ENCODE data around the gene EXOG.

Gene EXOG

GRCh38 chr3:38510631-38511030 is 14.5 kb downstream of the EXOG start:
- DNase-seq (ENCODE audit: low read depth): no peak

GRCh38 chr3:38511546-38511945 is 15.4 kb downstream of the EXOG start:
- DNase-seq (ENCODE audit: low read depth): no peak

DNA sequence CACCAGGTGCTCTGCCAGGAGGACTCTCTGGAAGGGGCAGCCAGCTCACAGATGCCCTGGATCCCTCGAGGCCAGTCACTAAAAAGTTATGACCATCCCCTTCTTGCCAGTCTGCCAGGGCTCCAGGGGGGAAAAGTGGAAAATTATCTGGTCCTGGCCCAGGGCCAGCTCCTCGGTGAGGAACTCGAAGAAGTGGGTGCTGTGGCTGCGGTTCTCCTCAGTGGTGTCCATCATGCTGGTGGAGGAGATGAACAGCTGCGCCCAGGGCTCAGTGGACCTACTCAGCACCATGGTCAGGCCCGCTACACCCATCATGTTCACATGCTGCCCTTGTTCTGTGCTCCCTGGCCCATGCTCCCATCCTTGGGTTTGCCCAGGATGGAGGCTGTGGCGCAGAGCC is 19.2 kb downstream of the EXOG start:
- DNase-seq (ENCODE audit: low read depth): no peak

GRCh38 chr3:38516669-38517068 is 20.5 kb downstream of the EXOG start:
- DNase-seq (ENCODE audit: low read depth): no peak

- no peak for DNase-seq (ENCODE audit: low read depth)
These were observed 22.9 kb downstream of the EXOG start for GRCh38 chr3:38519000-38519399.

DNA sequence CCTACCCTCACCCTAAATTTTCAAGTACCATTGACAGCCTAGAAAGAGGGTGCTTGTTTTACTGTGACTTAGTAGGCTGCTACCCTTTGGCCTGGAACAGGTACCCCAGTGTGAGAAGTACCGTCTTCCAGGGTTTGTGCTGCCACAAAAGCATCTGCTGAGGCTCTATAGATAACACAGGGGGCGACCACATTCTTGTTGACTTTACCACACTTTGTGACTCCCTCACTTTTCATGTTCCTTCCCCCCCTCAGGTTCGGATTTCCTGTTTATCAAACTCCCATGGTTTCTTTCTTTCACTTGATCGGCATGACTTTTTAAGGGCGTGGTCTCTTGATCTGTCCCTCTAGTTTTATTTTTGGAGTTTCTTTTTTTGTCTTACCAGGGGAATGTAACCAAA is 23.5 kb downstream of the EXOG start:
- no peak for DNase-seq (ENCODE audit: low read depth)

- peak; percentile 8 for DNase-seq (ENCODE audit: low read depth)
These were observed 25.3 kb downstream of the EXOG start for GRCh38 chr3:38521391-38521987.

DNA sequence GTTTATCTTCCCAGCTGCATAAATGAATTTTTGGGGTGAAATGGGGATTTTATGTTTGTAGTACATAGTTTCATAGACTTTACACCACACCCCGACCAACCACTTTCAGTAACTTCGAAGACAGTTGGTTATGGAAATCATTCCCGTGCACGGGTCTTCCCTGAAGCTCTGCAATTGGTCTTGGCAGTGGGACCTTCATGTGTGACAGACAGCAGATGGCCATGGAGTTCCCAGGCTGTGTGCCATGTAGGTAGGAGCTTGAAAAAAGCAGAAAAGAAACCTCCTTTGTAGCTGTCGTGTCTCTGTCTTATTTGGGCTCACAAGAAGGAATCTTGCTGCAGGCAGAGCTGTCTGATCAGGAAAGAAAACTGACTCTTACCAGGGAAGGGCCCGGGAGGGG is 25.9 kb downstream of the EXOG start:
- no peak for DNase-seq (ENCODE audit: low read depth)

DNA sequence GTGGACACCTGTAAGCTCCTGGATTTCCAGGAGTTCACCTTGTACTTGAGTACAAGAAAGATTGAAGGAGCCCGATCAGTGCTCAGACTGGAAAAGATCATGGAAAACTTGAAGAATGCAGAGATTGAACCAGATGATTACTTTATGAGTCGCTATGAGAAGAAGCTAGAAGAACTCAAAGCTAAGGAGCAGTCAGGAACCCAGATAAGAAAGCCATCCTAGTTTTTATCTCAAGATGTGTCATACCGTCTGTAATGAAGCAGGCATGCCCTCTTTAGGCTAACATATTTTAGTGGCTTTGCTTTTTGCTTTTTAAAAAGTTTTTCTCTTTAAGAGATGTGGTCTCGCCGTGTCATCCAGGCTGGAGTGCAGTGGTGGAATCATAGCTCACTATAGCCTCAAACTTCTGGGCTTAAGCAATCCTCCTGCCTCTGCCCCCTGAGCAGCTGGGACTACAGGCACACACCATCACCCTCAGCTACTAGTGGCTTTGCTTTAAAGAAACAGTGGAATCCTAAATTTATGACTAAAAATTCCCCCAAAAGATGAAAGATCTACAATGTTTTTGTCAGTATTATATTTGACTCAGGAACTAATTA is 28.1 kb downstream of the EXOG start:
- DNase-seq (ENCODE audit: low read depth): no peak

DNA sequence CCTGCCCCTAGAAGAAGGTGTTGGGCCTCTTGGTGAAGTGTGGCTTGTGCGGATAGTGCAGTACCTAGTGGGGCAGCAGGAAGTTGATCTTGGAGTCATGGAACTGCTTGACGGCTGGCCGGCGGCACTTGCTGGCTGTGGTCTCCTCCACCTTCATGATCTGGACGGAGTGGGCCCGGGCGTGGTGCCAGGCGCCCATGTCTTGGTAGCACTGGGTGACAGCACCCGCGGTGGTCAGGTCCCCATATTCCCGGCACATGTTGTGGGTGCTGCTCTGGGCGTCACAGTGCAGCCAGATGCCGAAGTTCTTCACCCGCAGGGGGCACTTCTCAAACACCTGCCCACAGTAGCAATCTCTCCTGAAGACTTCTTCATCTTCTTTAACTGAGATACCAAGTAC is 30.7 kb downstream of the EXOG start:
- DNase-seq (ENCODE audit: low read depth): no peak

DNA sequence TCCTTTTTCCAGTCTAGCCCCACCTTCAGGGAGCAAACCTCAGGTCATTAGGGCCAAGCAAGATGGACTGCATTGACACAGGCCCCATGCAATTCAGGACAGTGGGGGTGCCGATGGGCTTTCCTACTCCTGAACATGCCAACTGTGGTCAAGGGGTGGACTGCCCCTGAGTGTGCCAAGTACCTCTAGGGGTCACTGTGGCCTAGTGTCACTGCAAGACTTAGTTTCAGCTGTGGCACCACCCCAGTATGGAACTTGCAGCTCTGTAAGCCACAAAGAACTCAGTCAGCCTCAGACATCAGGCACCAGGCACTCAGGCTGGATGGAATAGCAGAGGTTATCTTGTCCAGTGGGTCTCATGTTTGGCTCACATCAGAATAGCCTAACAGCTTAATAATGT is 32.3 kb downstream of the EXOG start:
- no peak for DNase-seq (ENCODE audit: low read depth)

DNA sequence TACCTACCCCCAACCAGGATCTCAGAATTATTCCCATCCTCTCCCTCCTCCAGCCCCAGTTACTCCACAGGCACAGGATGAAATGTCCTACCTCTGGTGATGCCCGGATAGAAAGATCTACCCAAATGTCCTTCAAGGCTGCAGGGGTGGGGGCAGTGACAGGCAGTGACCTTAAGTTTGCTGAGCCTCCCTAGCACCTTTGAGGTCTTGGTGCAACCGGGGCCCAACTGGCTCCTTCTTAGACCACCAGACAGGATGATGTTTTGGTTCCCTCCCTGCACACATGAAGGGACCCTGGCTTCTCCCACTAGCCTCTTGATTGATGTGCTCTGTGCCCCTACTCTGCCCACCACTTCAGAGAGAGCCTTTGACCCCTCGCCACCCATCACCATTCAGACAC is 36.4 kb downstream of the EXOG start:
- no peak for DNase-seq (ENCODE audit: low read depth)

DNA sequence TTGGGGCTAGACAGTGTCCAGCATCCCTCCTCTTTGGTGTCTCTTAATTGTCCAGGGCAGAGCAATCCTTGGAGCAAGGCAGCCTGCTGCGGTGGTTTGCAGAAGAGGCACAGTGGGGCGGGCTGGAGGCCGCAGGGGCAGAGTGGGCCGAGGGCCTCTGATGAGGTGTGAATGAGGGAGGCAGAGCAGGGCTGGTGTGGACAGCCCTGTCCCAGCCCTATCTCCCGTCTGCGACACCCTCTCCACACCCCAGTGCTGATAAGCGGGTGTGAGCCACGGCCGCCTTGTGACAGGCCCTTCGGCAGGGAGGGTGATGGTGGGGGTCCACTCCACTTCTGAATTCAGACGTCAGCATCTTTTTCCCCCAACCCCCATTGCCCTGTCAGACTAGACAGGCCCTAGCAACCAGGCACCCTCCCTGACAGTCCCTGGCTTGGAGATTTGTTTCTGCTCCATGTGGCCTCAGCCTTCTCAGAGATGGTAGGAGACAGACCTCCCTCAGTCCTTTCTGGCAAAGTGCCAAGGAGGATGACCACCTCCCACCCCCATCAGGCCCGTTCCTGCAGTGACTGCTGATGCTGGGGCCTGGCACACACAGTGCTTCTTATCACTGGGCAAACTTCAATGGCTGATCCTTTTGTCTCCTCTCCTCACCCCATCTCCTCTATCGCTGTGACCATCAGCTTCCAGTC is 37.3 kb downstream of the EXOG start:
- DNase-seq (ENCODE audit: low read depth): no peak

GRCh38 chr3:38534180-38534579 is 38.0 kb downstream of the EXOG start:
- no peak for DNase-seq (ENCODE audit: low read depth)

- DNase-seq (ENCODE audit: low read depth): no peak
These were observed 38.5 kb downstream of the EXOG start for GRCh38 chr3:38534604-38535003.

- no peak for DNase-seq (ENCODE audit: low read depth)
These were observed 40.5 kb downstream of the EXOG start for GRCh38 chr3:38536671-38537070.

GRCh38 chr3:38538773-38539353 is 42.7 kb downstream of the EXOG start:
- no peak for DNase-seq (ENCODE audit: low read depth)

DNA sequence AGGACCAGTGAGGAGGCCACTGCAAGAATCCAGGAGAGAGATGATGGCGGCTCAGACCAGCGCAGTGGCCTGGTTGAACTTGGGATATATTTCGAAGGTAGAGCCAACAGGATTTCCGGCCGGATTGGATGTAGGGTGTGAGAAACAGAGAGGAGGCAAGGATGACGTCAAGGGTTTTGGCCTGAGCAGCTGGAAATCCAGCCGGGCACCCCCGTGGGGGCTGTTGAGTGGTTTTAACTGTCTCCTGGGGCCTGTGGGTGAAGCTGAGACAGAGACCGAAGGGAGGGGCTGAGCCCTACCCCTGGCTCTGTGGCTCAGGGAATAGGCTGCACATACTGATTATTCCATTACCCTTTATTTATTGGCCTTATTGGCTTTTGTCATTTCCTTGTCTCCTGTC is 45.7 kb downstream of the EXOG start:
- no peak for DNase-seq (ENCODE audit: low read depth)

DNA sequence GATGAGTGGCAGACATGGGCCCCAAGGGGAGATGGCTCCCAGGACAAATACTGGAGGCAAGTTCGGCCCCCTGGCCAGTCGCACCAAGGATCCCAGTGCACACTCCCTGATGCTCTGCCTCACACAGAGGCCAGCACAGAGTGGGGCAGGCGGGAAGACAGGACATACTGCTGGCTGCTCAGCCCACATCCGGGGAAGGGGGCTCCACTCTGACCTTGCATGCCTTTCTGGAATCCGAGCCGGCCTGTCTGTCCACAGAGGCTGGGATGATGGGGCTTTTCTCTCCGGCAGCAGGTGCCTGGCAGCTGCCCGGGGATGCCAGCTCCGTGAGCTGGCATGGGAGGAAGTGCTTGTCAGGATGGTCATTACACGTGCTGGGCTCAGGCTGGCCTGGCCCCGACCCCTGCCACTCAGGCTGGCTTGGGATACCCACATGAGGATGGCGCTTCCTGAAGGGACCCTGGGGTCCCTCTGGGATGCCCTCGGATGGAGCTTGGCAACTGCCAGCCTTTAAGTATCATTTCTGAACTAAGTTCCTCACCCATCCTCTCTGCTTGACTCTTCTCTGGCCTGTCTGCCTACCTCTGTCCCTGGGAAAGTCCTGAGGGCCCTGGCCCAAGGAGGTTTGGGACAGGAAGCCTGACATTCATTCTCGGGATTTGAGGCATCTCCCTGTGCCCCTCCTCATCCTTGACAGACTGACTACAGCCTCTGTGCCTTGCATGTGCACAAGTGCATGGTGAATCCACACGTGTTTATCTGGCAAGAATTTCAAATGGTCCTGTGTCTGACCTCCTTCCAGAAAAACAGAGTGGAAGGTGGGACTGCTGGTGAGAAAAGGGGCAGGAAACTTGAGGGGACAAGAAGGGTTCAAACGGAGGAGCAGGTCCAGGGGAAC is 46.5 kb downstream of the EXOG start:
- no peak for DNase-seq (ENCODE audit: low read depth)

GRCh38 chr3:38543586-38543985 is 47.4 kb downstream of the EXOG start:
- no peak for DNase-seq (ENCODE audit: low read depth)

DNA sequence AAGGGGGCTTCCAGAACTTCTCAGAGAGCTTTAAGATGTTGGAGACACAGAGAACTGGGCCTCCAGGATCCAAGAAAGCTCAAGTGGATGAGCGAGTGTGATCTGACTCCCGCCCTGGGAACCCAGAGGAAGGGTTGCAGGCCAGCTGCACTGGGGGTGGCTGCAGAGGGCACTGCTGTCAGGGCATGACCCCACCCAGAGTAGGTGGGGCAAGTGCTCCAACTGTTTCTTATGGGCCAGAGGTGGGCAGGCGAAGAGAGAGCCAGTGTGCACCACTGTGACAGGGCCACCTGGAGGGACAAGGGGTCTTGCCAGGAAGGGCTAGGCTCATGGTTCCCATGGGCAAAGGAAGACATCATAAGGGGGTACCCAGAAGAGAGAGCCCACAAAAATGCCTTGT is 48.8 kb downstream of the EXOG start:
- no peak for DNase-seq (ENCODE audit: low read depth)

DNA sequence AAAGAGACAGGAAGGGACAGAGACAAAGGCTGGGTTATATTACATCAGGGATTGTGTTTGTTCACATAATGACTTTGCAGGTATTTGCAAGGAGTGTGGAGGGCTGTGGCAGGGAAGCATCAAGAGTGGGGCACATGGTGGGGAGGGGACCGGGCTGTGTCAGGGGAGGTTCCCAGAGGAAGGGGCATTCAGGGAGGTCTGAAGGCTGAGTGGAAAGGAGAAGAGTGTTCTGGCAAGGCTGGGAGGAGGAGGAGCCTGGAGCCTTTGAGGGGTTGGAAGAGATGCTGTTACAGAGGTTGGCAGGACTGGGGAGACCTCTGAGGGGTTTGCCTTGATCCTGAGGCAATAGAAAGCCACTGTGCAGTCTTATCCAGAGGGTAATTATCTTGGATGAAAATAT is 49.4 kb downstream of the EXOG start:
- DNase-seq (ENCODE audit: low read depth): no peak

Measured in activated T-cell treated with anti-CD3 and anti-CD28 coated beads for 48 hours (primary cell).